Measurements from ENCODE around the gene DKK1.
"Not testable (repeated sequence)": the region's sequence is repeated elsewhere in the genome, so short reads cannot be mapped to it uniquely, and the experiment has no call there.

Gene DKK1

GRCh38 chr10:52318822-52319464 lies 4.9 kb downstream of the DKK1 start:
- no peak for DNase-seq

DNA sequence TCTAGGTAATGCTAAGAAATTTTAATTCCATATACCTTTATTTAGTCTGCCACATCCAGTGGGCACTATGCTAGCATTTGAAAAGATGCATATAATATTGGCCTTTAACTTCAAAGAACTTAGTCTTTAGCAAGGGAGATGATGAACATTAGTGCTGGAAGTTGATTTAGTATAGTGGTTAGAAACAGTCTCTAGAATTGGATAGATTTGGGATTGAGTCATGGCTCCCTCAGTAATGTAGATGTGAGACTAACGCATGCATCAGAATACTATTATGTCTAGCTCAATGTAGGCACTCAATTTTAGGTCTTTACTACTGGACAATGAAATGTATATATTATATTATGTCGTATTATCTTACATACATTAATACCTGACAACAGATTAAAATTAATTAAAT lies 5.8 kb downstream of the DKK1 start:
- no peak for DNase-seq

- DNase-seq = no peak
Observed at GRCh38 chr10:52322323-52322722, 8.2 kb downstream of the DKK1 start.

DNA sequence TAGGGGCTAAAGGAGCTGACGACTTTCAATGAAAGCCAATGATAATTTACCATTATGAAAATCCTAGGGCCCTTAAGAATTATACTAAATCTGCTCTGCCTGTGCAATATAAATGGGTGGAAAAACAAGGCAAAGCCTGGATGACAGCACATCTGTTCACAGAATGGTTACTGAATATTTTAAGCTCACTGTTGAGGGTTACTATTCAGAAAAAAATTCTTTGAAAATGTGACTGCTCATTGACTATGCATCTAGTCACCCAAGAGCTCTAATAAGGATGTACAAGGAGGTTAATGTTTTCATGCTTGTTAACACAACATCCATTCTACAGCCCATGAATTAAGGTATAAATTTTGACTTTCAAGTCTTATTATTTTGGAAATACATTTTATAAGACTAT lies 8.9 kb downstream of the DKK1 start:
- no peak for DNase-seq

GRCh38 chr10:52326382-52326781 lies 12.3 kb downstream of the DKK1 start:
- no peak for DNase-seq

- DNase-seq = no peak
Observed at GRCh38 chr10:52331638-52332364, 17.7 kb downstream of the DKK1 start.

DNA sequence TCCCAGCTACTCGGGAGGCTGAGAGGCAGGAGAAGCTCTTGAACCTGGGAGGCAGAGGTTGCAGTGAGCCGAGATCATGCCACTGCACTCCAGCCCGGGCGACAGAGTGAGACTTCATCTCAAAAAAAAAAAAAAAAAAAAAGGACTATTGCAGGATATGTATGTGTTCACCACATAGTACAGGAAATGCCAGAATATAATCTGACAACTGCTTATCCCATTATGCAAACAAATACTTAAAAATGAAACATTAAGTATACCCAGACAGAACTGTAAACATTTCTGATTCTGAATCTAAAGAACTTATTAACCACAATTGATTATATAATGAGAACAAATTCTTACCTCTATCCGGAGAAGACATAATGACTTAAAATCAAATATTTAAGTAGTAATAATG lies 18.7 kb downstream of the DKK1 start:
- DNase-seq = no peak

- DNase-seq = no peak
Observed at GRCh38 chr10:52334595-52334994, 20.5 kb downstream of the DKK1 start.

DNA sequence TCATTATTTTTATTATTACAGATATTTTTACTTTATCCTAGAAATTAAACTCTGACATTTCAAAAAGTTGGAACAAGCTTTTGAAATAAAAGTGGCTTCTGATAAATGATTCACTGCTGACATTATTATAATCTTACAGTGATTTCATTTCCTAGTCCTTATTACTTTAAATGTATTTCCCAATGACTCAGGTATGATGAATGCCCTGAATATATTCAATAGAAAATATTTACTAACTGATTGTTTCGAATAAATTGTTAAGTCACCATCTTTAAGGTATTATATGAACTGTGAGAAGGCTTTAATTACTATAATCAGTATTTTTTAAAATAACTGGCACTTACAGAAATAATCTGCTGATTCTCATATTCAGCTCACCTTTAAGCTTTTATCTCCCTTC lies 21.6 kb downstream of the DKK1 start:
- DNase-seq = no peak

DNA sequence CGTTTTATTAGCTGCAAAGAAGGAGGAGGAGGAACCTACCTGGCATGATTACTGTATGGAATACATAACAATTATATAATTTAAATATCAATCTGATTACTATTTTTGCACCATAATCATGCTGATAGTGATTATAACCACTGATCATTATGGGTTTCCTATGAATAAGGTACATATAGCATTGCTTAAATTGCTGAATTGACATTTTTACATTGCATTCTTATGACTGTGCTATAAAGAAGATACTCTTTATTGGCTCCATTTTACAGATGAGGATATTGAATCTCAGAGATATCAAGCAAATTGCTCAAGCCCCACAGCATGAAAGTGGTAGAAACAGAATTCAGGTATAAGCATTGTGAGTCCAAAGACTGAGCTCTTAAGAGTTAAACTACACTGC lies 23.1 kb downstream of the DKK1 start:
- no peak for DNase-seq

- no peak for DNase-seq
Observed at GRCh38 chr10:52343439-52343838, 29.4 kb downstream of the DKK1 start.

- DNase-seq = no peak
Observed at GRCh38 chr10:52346394-52347326, 32.6 kb downstream of the DKK1 start.

- no peak for DNase-seq
Observed at GRCh38 chr10:52347327-52347667, 33.2 kb downstream of the DKK1 start.

GRCh38 chr10:52348037-52348564 lies 34.0 kb downstream of the DKK1 start:
- no peak for DNase-seq

GRCh38 chr10:52351914-52352330 lies 37.8 kb downstream of the DKK1 start:
- DNase-seq = no peak

- DNase-seq = no peak
Observed at GRCh38 chr10:52353205-52353604, 39.1 kb downstream of the DKK1 start.

DNA sequence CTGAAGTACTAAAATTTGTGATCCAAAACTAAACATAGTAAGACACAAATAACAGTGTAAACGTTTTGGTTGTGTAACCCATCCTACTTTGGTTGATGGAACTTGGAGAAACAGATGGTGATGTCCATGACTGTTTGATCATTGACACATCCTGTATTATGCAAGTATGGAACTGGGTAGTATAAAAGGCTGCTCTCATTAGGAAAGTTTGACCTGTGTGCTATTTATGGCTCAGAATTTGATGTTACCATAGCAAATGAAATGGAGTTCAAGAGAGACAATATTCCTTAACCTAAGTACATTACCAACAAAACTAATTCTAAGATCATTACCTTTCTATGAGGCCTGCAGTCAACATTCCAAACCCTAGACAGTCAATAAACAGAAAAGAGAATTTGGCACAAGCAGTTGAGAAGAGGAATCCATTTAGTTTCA lies 39.9 kb downstream of the DKK1 start:
- DNase-seq = no peak

- DNase-seq = no peak
Observed at GRCh38 chr10:52357971-52358370, 43.9 kb downstream of the DKK1 start.

- no peak for DNase-seq
Observed at GRCh38 chr10:52359441-52359840, 45.4 kb downstream of the DKK1 start.

- not testable (repeated sequence) for DNase-seq
Observed at GRCh38 chr10:52365547-52366432, 51.7 kb downstream of the DKK1 start.
